Heart right ventricle (tissue), 16 donors: ENCODE results near the gene DMGDH. TPM values are rescaled to one million over a fixed set of nuclear protein-coding genes. Genes with fewer than 3 reads are reported as not detected.

Source experiments
- ATAC-seq, 8 donors: fragments of 200-7000 bp; cut with Tn5 transposase; one replicate each; pipeline ENCODE4 v1.9.1; 2020; ENCODE audit warnings: mild to moderate bottlenecking in 8 of 8, moderate library complexity in 8 of 8, moderate number of reproducible peaks in 1 of 8
- DNase-seq, 2 donors: peaks; one replicate each; pipeline ENCODE4 v3.0.0-alpha.2; 2020
- H3K27ac ChIP-seq, 10 donors: fragments of 200-600 bp; sonication (generic) in 2 of 10; one replicate each; pipeline versions ENCODE4 v1.5.0 to v1.8.0; 2020 to 2022; ENCODE audit warnings: mild to moderate bottlenecking in 3 of 10
- H3K27me3 ChIP-seq, 7 donors: fragments of 200-600 bp; one replicate each; pipeline ENCODE4 v1.8.0; 2021 to 2022; ENCODE audit warnings: mild to moderate bottlenecking in 2 of 7
- H3K36me3 ChIP-seq, 9 donors: fragments of 200-600 bp; sonication (generic) in 1 of 9; one replicate each; pipeline versions ENCODE4 v1.5.0 to v1.8.0; 2020 to 2022; ENCODE audit warnings: mild to moderate bottlenecking in 2 of 9
- H3K4me1 ChIP-seq, 9 donors: fragments of 200-600 bp; sonication (generic) in 1 of 9; one replicate each; pipeline versions ENCODE4 v1.5.0 to v1.8.0; 2020 to 2022; ENCODE audit warnings: mild to moderate bottlenecking in 4 of 9
- H3K4me3 ChIP-seq, 10 donors: fragments of 200-600 bp; sonication (generic) in 2 of 10; one replicate each; pipeline versions ENCODE4 v1.5.0 to v1.8.0; 2020 to 2022; ENCODE audit warnings: mild to moderate bottlenecking in 7 of 10, moderate library complexity in 2 of 10
- H3K9me3 ChIP-seq, 11 donors: fragments of 200-600 bp in 10 of 11; sonication (generic) in 2 of 11; one replicate each; pipeline versions ENCODE4 v1.5.0 to v1.8.0; 2013 to 2022; ENCODE audit warnings: mild to moderate bottlenecking in 2 of 11, control low read depth in 1 of 11, moderate library complexity in 1 of 11
- CTCF ChIP-seq, 9 donors: fragments of 200-600 bp; sonication (generic) in 2 of 9; IDR thresholded peaks; one replicate each; pipeline versions ENCODE4 v1.5.0 to v1.8.0; 2021 to 2022; ENCODE audit warnings: antibody characterized with exemption in 9 of 9, mild to moderate bottlenecking in 5 of 9, moderate library complexity in 1 of 9
- WGBS, 2 donors: extraction: QIAGEN DNeasy Blood & Tissue Kit; methylation state at CpG; one replicate each; pipeline ENCODE4 v1.1.7; 2013; ENCODE audit warnings: inconsistent platforms in 1 of 2; 5-methylcytosine and 5-hydroxymethylcytosine counted together
- intact Hi-C, 10 donors: fragments of 100-400 bp; cut with DNase I; formaldehyde crosslinking; loops; one replicate each; pipeline versions ENCODE4 v1.11.1 to v1.14.2; 2022
- polyA plus RNA-seq, 2 donors: library from polyadenylated mRNA; stranded (reverse); fragments of 200-250 nt; gene quantifications; one replicate each; pipeline ENCODE4 v1.2.3, GENCODE V29; 2013
- total RNA-seq, 10 donors: library from RNA; stranded (reverse); fragmentation: NEBNext Ultra II Directional in 3 of 10; extraction: Animal tissue kit (Norgen Biotek cat#: 25700) in 3 of 10; gene quantifications; one replicate each; pipeline versions ENCODE4 v1.2.1 to v1.2.4, GENCODE V29; 2021 to 2023
- donor health status: Arrhythmogenic right ventricular cardiomyopathy.
- donor health status: ischemic (EF 13 %, LVEDD 7.1; RV severe dilation, severe dysfunction).
- donor health status: healthy with polysubstance abuse.
- donor health status: DM: no; HTN: yes; CAD: no.
- donor health status: DM: no; HTN: no; CAD: no.
- donor health status: ischemic (EF 25% LVEDD 6.9; RV normal size, moderate dysfunction).
- donor health status: ischemic (EF 25% LVEDD 5.7; RV mildly dilated, moderate dysfunction).
- donor health status: healthy.
- donor health status: DM: yes; HTN: yes; CAD: no.
- donor health status: Ischemic cardiomyopathy.
- donor health status: ischemic (EF 35%, LVEDD 5.7; RV mildly dilated, moderate dysfunction).
- donor health status: nonischemic (EF 11% LVEDD 7.7; RV severe dilation, severe dysfunction).
- donor health status: DM: yes; HTN: yes; CAD: no.
- donor health status: PGD.
- donor health status: ischemic (EF 29% LVEDD 5.4; RV normal size, mild dysfunction).
- donor health status: nonischemic (EF 23%, LVEDD 6.1; RV moderate dilation, normal function).

Gene DMGDH
- total and polyA plus RNA-seq, 12 donors = 0.17 to 3.4 (median 1.9) TPM

- DNase-seq (no peak), ATAC-seq (no peak)
- peaks cover 0 to 32% (median 19%) of the 10 kb centered on the region in 9 donors for H3K4me1 ChIP-seq
- no peak for TF ChIP-seq CTCF (IDR thresholded peaks at IDR 0.05)
- intact Hi-C loops = loop anchor here in 2 of 10 donors (5.0 kb wide), 2 partner anchors 65 to 435 kb away; no protein-coding TSS in a partner anchor
- H3K27me3 ChIP-seq = no peaks in the 10 kb centered on the region
- no peaks in the 10 kb centered on the region for H3K9me3 ChIP-seq
- H3K36me3 ChIP-seq = peaks cover 0 to 19% (median 0%) of the 10 kb centered on the region in 9 donors
- no peak overlapping the region for H3K4me3 ChIP-seq
- WGBS, 2 donors = 53 to 74% methylated on average over 2 of the region's 2 CpGs
- H3K27ac ChIP-seq = no peak overlapping the region
These were observed 97.5 kb downstream of the DMGDH start for GRCh38 chr5:78971998-78972397.

DNA sequence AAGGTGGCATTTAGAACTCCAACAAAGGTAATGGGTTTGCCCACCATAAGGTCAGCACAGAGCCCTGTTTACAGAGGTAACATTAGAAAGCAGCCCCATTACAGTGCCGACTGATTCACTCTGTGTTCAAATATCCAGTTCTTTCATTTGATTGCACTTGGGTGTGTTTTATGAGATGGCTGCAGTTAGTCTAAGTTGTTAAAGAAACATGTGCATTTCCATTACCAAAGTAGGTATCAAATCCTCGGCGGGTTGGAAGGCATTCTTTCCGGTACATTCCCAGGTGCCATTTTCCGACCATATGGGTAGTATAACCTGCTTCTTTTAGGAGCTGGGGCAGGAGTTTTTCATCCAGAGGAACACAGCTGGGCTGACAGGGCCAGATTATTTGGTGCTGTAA is 100.7 kb downstream of the DMGDH start:
- H3K27me3 ChIP-seq = no peaks in the 10 kb centered on the region
- H3K9me3 ChIP-seq = no peaks in the 10 kb centered on the region
- H3K27ac ChIP-seq = no peak overlapping the region
- WGBS, 2 donors = 97 to 98% methylated on average over 5 of the region's 5 CpGs
- H3K4me1 ChIP-seq = peaks cover 0 to 19% (median 14%) of the 10 kb centered on the region in 9 donors
- DNase-seq (no peak), ATAC-seq (no peak)
- no peak overlapping the region for H3K4me3 ChIP-seq
- no peak for TF ChIP-seq CTCF (IDR thresholded peaks at IDR 0.05)
- peaks cover 0 to 29% (median 0%) of the 10 kb centered on the region in 9 donors for H3K36me3 ChIP-seq
- intact Hi-C loops = loop anchor here in 8 of 10 donors (5.0 to 10.0 kb wide), 10 partner anchors 66 to 646 kb away; no protein-coding TSS in a partner anchor

DNA sequence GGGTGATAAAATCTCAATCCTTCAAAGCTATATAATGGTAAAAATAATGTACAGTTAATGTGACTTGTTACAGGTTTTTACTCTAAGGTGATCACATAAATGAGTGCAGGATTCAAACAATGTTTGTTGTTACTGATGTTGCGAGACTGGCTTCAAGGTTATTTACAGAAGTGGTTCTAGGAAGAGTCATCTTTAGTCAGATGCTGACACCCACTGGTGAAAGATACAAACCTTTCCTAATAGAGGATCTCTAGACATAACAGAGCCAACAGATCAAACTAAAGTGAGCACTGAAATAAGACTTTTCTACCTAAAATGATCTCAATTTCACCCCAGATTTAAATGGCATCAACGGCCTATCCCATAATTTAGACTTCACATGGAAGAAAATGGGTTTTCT is 104.6 kb downstream of the DMGDH start:
- no peak overlapping the region for H3K27ac ChIP-seq
- H3K9me3 ChIP-seq = no peaks in the 10 kb centered on the region
- H3K36me3 ChIP-seq = peaks cover 0 to 49% (median 0%) of the 10 kb centered on the region in 9 donors
- intact Hi-C loops = loop anchor here (2.0 to 10.0 kb wide), 13 partner anchors 58 to 643 kb away; no protein-coding TSS in a partner anchor
- no peak overlapping the region for H3K4me3 ChIP-seq
- TF ChIP-seq CTCF (IDR thresholded peaks at IDR 0.05) = peak; percentile 8 to 76 (median 55)
- H3K4me1 ChIP-seq = no peaks in the 10 kb centered on the region
- H3K27me3 ChIP-seq = no peaks in the 10 kb centered on the region
- WGBS, 2 donors = 46 to 57% methylated on average over 2 of the region's 2 CpGs
- DNase-seq = peak in 1 of 2 donors; percentile 41
- peak; percentile 69 to 90 (median 81) for ATAC-seq

- 63 to 69% methylated on average over 1 of the region's 1 CpG for WGBS, 2 donors
- TF ChIP-seq CTCF (IDR thresholded peaks at IDR 0.05) = no peak
- intact Hi-C loops = loop anchor here (5.0 to 10.0 kb wide), 10 partner anchors 54 to 639 kb away; no protein-coding TSS in a partner anchor
- Histone ChIP-seq H3K9me3 (no peaks in the 10 kb centered on the region), H3K4me1 (peaks cover 0 to 7% (median 0%) of the 10 kb centered on the region in 9 donors), H3K36me3 (peaks cover 0 to 28% (median 0%) of the 10 kb centered on the region in 9 donors), H3K27ac (no peak overlapping the region), H3K27me3 (no peaks in the 10 kb centered on the region), H3K4me3 (no peak overlapping the region)
- DNase-seq (no peak), ATAC-seq (no peak)
These were observed 107.7 kb downstream of the DMGDH start for GRCh38 chr5:78961743-78962142.
